HEK293 (cell line): Measurements from ENCODE around the gene PIGM.

Experiments used
- CTCF ChIA-PET: fragments of 350-600 bp; formaldehyde crosslinking; extraction: SDS; loops from one replicate; lab custom pipeline; 2021; ENCODE audit warnings: antibody characterized with exemption; lab: Yijun Ruan, JAX
- POLR2A ChIA-PET: fragments of 300-600 bp; formaldehyde crosslinking; extraction: SDS; loops from one replicate; lab custom pipeline; 2020; ENCODE audit warnings: antibody characterized with exemption, inconsistent platforms; lab: Yijun Ruan, JAX
- H3K27ac ChIP-seq: fragments of 200-500 bp; sonication (Bioruptor generic); 2 replicates; pipeline ENCODE4 v1.5.1; 2014; ENCODE audit warnings: low read depth, low read length, control low read depth, inconsistent platforms; ENCODE audit errors: extremely low read depth
- H3K36me3 ChIP-seq, 2 experiments: fragments of 200-500 bp in 1 of 2; sonication (Bioruptor generic) in 1 of 2; 1 replicate in 1 of 2; 2 replicates in 1 of 2; pipeline ENCODE4 v1.5.1; 2014 to 2017; ENCODE audit warnings: inconsistent platforms in 2 of 2, low read length in 2 of 2; ENCODE audit not compliant: control insufficient read depth in 2 of 2, insufficient read depth in 1 of 2
- H3K4me1 ChIP-seq: fragments of 200-500 bp; sonication (Bioruptor generic); 2 replicates; pipeline ENCODE4 v1.5.1; 2014; ENCODE audit warnings: mild to moderate bottlenecking, low read length, inconsistent platforms; ENCODE audit not compliant: control insufficient read depth, insufficient read depth
- H3K4me3 ChIP-seq: 2 replicates; pipeline ENCODE4 v1.5.1; 2011; ENCODE audit warnings: low read depth, mild to moderate bottlenecking, control low read depth, low read length, moderate library complexity
- H3K9me3 ChIP-seq: fragments of 200-500 bp; sonication (Bioruptor generic); 2 replicates; pipeline ENCODE4 v1.5.1; 2014; ENCODE audit warnings: low read depth, low read length, inconsistent platforms; ENCODE audit not compliant: control insufficient read depth, insufficient read depth
- ATF2 ChIP-seq: fragments of 450-650 bp; formaldehyde crosslinking; IDR thresholded peaks from 2 replicates; pipeline ENCODE4 v1.5.1; 2016; ENCODE audit warnings: missing biosample characterization, missing genetic modification characterization, low read depth
- HOXC10 ChIP-seq: sonication (generic); formaldehyde crosslinking; IDR thresholded peaks from 2 replicates; pipeline ENCODE4 v1.8.1; 2023; ENCODE audit warnings: mild to moderate bottlenecking, missing genetic modification reagents
- PATZ1 ChIP-seq: fragments of 450-650 bp; formaldehyde crosslinking; IDR thresholded peaks from 2 replicates; pipeline ENCODE4 v1.5.1; 2016; ENCODE audit warnings: missing biosample characterization, missing genetic modification characterization
- RBAK ChIP-seq: fragments of 450-650 bp; formaldehyde crosslinking; IDR thresholded peaks from 2 replicates; pipeline ENCODE4 v1.5.1; 2016; ENCODE audit warnings: missing biosample characterization, missing genetic modification characterization
- SP2 ChIP-seq: fragments of 450-650 bp; formaldehyde crosslinking; IDR thresholded peaks from 2 replicates; pipeline ENCODE4 v1.5.1; 2016; ENCODE audit warnings: missing biosample characterization, missing genetic modification characterization
- ZBTB1 ChIP-seq: fragments of 450-650 bp; formaldehyde crosslinking; IDR thresholded peaks from 2 replicates; pipeline ENCODE4 v1.5.1; 2016; ENCODE audit warnings: missing biosample characterization, missing genetic modification characterization
- ZBTB17 ChIP-seq: fragments of 450-650 bp; formaldehyde crosslinking; IDR thresholded peaks from 2 replicates; pipeline ENCODE4 v1.5.1; 2016; ENCODE audit warnings: missing biosample characterization, missing genetic modification characterization
- ZBTB20 ChIP-seq: fragments of 450-650 bp; formaldehyde crosslinking; IDR thresholded peaks from 2 replicates; pipeline ENCODE4 v1.5.1; 2016; ENCODE audit warnings: missing biosample characterization, missing genetic modification characterization
- ZBTB7A ChIP-seq: fragments of 450-650 bp; formaldehyde crosslinking; IDR thresholded peaks from 2 replicates; pipeline ENCODE4 v1.5.1; 2016; ENCODE audit warnings: low read depth, missing biosample characterization, missing genetic modification characterization
- ZFP69B ChIP-seq: fragments of 450-650 bp; formaldehyde crosslinking; IDR thresholded peaks from 2 replicates; pipeline ENCODE4 v1.5.1; 2016; ENCODE audit warnings: missing biosample characterization, missing genetic modification characterization
- ZIC2 ChIP-seq: fragments of 450-650 bp; formaldehyde crosslinking; IDR thresholded peaks from 2 replicates; pipeline ENCODE4 v1.5.1; 2016; ENCODE audit warnings: missing biosample characterization, missing genetic modification characterization
- ZNF132 ChIP-seq: fragments of 450-650 bp; formaldehyde crosslinking; IDR thresholded peaks from 2 replicates; pipeline ENCODE4 v1.5.1; 2017; ENCODE audit warnings: missing biosample characterization, missing genetic modification characterization, borderline replicate concordance
- ZNF140 ChIP-seq: fragments of 450-650 bp; formaldehyde crosslinking; IDR thresholded peaks from 2 replicates; pipeline ENCODE4 v1.5.1; 2016; ENCODE audit warnings: missing biosample characterization, missing genetic modification characterization
- ZNF146 ChIP-seq: fragments of 450-650 bp; formaldehyde crosslinking; IDR thresholded peaks from 2 replicates; pipeline ENCODE4 v1.5.1; 2016; ENCODE audit warnings: missing biosample characterization, missing genetic modification characterization
- ZNF302 ChIP-seq: fragments of 450-650 bp; formaldehyde crosslinking; IDR thresholded peaks from 2 replicates; pipeline ENCODE4 v1.5.1; 2016; ENCODE audit warnings: missing biosample characterization, missing genetic modification characterization, low read depth
- ZNF324 ChIP-seq: fragments of 450-650 bp; formaldehyde crosslinking; IDR thresholded peaks from 2 replicates; pipeline ENCODE4 v1.5.1; 2016; ENCODE audit warnings: missing biosample characterization, missing genetic modification characterization
- ZNF37A ChIP-seq: fragments of 450-650 bp; IDR thresholded peaks from 2 replicates; pipeline ENCODE4 v1.5.1; 2018; ENCODE audit warnings: missing biosample characterization, missing genetic modification characterization
- ZNF560 ChIP-seq: fragments of 450-650 bp; formaldehyde crosslinking; IDR thresholded peaks from 2 replicates; pipeline ENCODE4 v1.5.1; 2017; ENCODE audit warnings: missing biosample characterization, missing genetic modification characterization, borderline replicate concordance
- ZNF580 ChIP-seq: fragments of 450-650 bp; formaldehyde crosslinking; IDR thresholded peaks from 2 replicates; pipeline ENCODE4 v1.5.1; 2016; ENCODE audit warnings: missing biosample characterization, missing genetic modification characterization
- ZNF707 ChIP-seq: fragments of 450-650 bp; formaldehyde crosslinking; IDR thresholded peaks from 2 replicates; pipeline ENCODE4 v1.5.1; 2016; ENCODE audit warnings: missing biosample characterization, missing genetic modification characterization
- ZNF837 ChIP-seq: fragments of 450-650 bp; formaldehyde crosslinking; IDR thresholded peaks from 2 replicates; pipeline ENCODE4 v1.5.1; 2016; ENCODE audit warnings: missing biosample characterization, missing genetic modification characterization
- ZNF843 ChIP-seq: fragments of 450-650 bp; formaldehyde crosslinking; IDR thresholded peaks from 2 replicates; pipeline ENCODE4 v1.5.1; 2016; ENCODE audit warnings: missing biosample characterization, missing genetic modification characterization
- ZSCAN23 ChIP-seq: fragments of 450-650 bp; formaldehyde crosslinking; IDR thresholded peaks from 2 replicates; pipeline ENCODE4 v1.5.1; 2016; ENCODE audit warnings: missing biosample characterization, missing genetic modification characterization
- TF ChIP-seq, protein P1 (sequence below): fragments of 450-650 bp; formaldehyde crosslinking; IDR thresholded peaks from 2 replicates; pipeline ENCODE4 v1.5.1; 2017; ENCODE audit warnings: missing biosample characterization, missing genetic modification characterization
- TF ChIP-seq, protein P2 (sequence below): fragments of 450-650 bp; formaldehyde crosslinking; IDR thresholded peaks from 2 replicates; pipeline ENCODE4 v1.5.1; 2016; ENCODE audit warnings: missing biosample characterization, missing genetic modification characterization
- TF ChIP-seq, protein P3 (sequence below): fragments of 450-650 bp; formaldehyde crosslinking; IDR thresholded peaks from 2 replicates; pipeline ENCODE4 v1.5.1; 2017; ENCODE audit warnings: missing biosample characterization, missing genetic modification characterization
- TF ChIP-seq, protein P4 (sequence below): fragments of 450-650 bp; formaldehyde crosslinking; IDR thresholded peaks from 2 replicates; pipeline ENCODE4 v1.5.1; 2016; ENCODE audit warnings: missing biosample characterization, missing genetic modification characterization

Gene PIGM

DNA sequence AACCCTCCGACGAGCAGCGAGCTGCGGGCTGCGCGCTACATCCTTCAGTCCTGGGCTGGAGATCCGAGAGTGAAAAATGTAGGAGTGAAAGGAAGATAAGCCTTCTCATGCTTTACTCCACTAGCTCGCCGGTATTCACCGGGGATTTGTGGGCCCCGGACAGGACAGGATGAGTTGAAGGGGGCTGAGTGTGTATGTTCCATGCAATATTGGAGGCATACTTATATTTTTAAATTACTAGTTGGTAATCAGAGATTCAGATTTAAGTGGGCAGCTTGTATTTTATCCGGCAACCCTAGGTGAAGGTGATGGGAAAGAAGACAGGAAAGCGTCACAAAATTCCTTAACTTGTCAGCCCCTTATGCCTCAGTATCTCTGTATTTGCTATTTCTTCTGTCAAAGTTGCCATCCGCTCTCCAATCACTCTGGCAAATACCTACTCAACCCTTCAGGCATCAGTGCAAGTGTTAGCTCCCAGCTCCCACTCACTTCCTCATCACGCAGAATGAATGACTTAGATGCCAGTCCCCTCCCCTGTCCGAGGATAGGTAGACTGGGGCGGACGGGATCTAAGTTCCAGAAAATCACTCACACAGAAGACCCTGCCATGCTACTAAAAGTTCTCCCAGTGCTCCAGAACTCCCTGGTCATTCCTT lies 503 bp upstream of the PIGM start:
- ChIA-PET CTCF (interaction anchor here (0.6 to 4.7 kb wide), 10 partner anchors 13 to 1186 kb away, joined by 3 to 49 read pairs (median 3); partner anchors contain the start of gene CASQ1), POLR2A (interaction anchor here (0.7 to 3.6 kb wide), 3 partner anchors 25 to 890 kb away, joined by 3 to 22 read pairs (median 5); partner anchors contain the start of gene TAGLN2)
- H3K4me3 ChIP-seq: peak overlapping the region; percentile 82
- H3K27ac ChIP-seq: no peak overlapping the region; the same call in 1 of the 2 replicates
- H3K4me1 ChIP-seq: peaks cover 17% of the 10 kb centered on the region; the same call in 1 of the 2 replicates
- H3K9me3 ChIP-seq: no peaks in the 10 kb centered on the region
- H3K36me3 ChIP-seq: peaks cover 0 to under 1% of the 10 kb centered on the region in 2 experiments; a peak in 1 of 3 replicates
- TF ChIP-seq, protein P1, sequence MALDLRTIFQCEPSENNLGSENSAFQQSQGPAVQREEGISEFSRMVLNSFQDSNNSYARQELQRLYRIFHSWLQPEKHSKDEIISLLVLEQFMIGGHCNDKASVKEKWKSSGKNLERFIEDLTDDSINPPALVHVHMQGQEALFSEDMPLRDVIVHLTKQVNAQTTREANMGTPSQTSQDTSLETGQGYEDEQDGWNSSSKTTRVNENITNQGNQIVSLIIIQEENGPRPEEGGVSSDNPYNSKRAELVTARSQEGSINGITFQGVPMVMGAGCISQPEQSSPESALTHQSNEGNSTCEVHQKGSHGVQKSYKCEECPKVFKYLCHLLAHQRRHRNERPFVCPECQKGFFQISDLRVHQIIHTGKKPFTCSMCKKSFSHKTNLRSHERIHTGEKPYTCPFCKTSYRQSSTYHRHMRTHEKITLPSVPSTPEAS: no peak
- TF ChIP-seq, protein P2, sequence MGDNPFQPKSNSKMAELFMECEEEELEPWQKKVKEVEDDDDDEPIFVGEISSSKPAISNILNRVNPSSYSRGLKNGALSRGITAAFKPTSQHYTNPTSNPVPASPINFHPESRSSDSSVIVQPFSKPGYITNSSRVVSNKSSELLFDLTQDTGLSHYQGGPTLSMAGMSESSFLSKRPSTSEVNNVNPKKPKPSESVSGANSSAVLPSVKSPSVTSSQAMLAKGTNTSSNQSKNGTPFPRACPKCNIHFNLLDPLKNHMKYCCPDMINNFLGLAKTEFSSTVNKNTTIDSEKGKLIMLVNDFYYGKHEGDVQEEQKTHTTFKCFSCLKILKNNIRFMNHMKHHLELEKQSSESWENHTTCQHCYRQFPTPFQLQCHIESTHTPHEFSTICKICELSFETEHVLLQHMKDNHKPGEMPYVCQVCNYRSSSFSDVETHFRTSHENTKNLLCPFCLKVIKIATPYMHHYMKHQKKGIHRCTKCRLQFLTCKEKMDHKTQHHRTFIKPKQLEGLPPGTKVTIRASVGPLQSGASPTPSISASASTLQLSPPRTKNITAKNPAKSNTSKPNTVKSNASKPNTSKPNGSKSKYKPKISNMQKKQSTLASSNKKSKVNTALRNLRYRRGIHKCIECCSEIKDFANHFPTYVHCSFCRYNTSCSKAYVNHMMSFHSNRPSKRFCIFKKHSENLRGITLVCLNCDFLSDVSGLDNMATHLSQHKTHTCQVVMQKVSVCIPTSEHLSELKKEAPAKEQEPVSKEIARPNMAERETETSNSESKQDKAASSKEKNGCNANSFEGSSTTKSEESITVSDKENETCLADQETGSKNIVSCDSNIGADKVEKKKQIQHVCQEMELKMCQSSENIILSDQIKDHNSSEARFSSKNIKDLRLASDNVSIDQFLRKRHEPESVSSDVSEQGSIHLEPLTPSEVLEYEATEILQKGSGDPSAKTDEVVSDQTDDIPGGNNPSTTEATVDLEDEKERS (tag by site-specific recombination): no peak
- no peak for TF ChIP-seq SP2
- no peak for TF ChIP-seq ZBTB7A (tag by site-specific recombination)
- no peak for TF ChIP-seq ZBTB1 (tag by site-specific recombination)
- TF ChIP-seq ZNF37A (tag by site-specific recombination): no peak
- TF ChIP-seq ZNF843 (tag by site-specific recombination): no peak
- no peak for TF ChIP-seq HOXC10 (CRISPR knock-in tag)
- TF ChIP-seq ZNF302: no peak
- TF ChIP-seq, protein P3, sequence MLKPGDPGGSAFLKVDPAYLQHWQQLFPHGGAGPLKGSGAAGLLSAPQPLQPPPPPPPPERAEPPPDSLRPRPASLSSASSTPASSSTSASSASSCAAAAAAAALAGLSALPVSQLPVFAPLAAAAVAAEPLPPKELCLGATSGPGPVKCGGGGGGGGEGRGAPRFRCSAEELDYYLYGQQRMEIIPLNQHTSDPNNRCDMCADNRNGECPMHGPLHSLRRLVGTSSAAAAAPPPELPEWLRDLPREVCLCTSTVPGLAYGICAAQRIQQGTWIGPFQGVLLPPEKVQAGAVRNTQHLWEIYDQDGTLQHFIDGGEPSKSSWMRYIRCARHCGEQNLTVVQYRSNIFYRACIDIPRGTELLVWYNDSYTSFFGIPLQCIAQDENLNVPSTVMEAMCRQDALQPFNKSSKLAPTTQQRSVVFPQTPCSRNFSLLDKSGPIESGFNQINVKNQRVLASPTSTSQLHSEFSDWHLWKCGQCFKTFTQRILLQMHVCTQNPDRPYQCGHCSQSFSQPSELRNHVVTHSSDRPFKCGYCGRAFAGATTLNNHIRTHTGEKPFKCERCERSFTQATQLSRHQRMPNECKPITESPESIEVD (tag by site-specific recombination): no peak
- no peak for TF ChIP-seq ZNF707 (tag by site-specific recombination)
- peak; percentile 44 for TF ChIP-seq ZBTB20 (tag by site-specific recombination)
- TF ChIP-seq ZNF837 (tag by site-specific recombination): no peak
- TF ChIP-seq ZNF580 (tag by site-specific recombination): no peak
- TF ChIP-seq, protein P4, sequence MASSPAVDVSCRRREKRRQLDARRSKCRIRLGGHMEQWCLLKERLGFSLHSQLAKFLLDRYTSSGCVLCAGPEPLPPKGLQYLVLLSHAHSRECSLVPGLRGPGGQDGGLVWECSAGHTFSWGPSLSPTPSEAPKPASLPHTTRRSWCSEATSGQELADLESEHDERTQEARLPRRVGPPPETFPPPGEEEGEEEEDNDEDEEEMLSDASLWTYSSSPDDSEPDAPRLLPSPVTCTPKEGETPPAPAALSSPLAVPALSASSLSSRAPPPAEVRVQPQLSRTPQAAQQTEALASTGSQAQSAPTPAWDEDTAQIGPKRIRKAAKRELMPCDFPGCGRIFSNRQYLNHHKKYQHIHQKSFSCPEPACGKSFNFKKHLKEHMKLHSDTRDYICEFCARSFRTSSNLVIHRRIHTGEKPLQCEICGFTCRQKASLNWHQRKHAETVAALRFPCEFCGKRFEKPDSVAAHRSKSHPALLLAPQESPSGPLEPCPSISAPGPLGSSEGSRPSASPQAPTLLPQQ (tag by site-specific recombination): peak; percentile 95
- 0 out of 2 replicates have a peak, but pooled peaks have one; percentile 3 for TF ChIP-seq ZNF146 (tag by site-specific recombination)
- TF ChIP-seq ZSCAN23 (tag by site-specific recombination): no peak
- TF ChIP-seq ZNF324 (tag by site-specific recombination): no peak
- TF ChIP-seq ZNF132 (tag by site-specific recombination): no peak
- peak; percentile 88; the same call in 1 of the 2 replicates for TF ChIP-seq ZFP69B (tag by site-specific recombination)
- TF ChIP-seq ZBTB17 (tag by site-specific recombination): no peak; the same call in 1 of the 2 replicates
- no peak for TF ChIP-seq ZNF140 (tag by site-specific recombination)
- TF ChIP-seq ATF2 (tag by site-specific recombination): no peak
- TF ChIP-seq ZIC2 (tag by site-specific recombination): no peak
- no peak for TF ChIP-seq ZNF560 (tag by site-specific recombination)
- TF ChIP-seq PATZ1 (tag by site-specific recombination): no peak
- TF ChIP-seq RBAK: no peak
